AG10803 (cell line): ENCODE results near the gene UBE2G2.

Source experiments
- DNase-seq: peaks from one replicate; pipeline ENCODE4 v3.0.0; 2010; ENCODE audit warnings: low read depth
- H3K4me3 ChIP-seq: 2 replicates; pipeline ENCODE4 v1.5.1; 2011; ENCODE audit warnings: mild to moderate bottlenecking, low read length, control low read depth
- CTCF ChIP-seq: conservative IDR thresholded peaks from 2 replicates; pipeline ENCODE4 v1.5.1; 2011; ENCODE audit warnings: mild to moderate bottlenecking, low read length, control low read depth, inconsistent platforms

Gene UBE2G2

GRCh38 chr21:44823179-44823660 lies 21.6 kb upstream of the UBE2G2 start:
- no peak for DNase-seq
- TF ChIP-seq CTCF, result no peak
- no peak overlapping the region for H3K4me3 ChIP-seq

GRCh38 chr21:44822484-44823178 lies 21.0 kb upstream of the UBE2G2 start:
- no peak overlapping the region for H3K4me3 ChIP-seq
- DNase-seq, result no peak
- TF ChIP-seq CTCF, result no peak

GRCh38 chr21:44820851-44821250 lies 19.2 kb upstream of the UBE2G2 start:
- H3K4me3 ChIP-seq, result no peak overlapping the region
- no peak for TF ChIP-seq CTCF
- DNase-seq, result peak; percentile 46

GRCh38 chr21:44819283-44820243 lies 17.9 kb upstream of the UBE2G2 start:
- no peak overlapping the region for H3K4me3 ChIP-seq
- no peak for DNase-seq
- TF ChIP-seq CTCF, result no peak

- no peak for DNase-seq
- no peak for TF ChIP-seq CTCF
- H3K4me3 ChIP-seq, result peak overlapping the region; percentile 50
Measured at GRCh38 chr21:44818640-44819011, 17.0 kb upstream of the UBE2G2 start.

- TF ChIP-seq CTCF, result no peak
- peak; percentile 78 for DNase-seq
Measured at GRCh38 chr21:44817914-44818639, 16.5 kb upstream of the UBE2G2 start, which contains the start of gene SUMO3. SUMO3 (minus strand) TSS chr21:44818062; CDS start chr21:44817968, 94 bp downstream.

More at GRCh38 chr21:44817914-44818639, 16.5 kb upstream of the UBE2G2 start, which contains the start of gene SUMO3:
- H3K4me3 ChIP-seq, result peak within 1 kb of the TSS; percentile 76
